Activated T-cell treated with anti-CD3 and anti-CD28 coated beads, Interleukin-2, amount 50 U/mL, for 4 hours (primary cell): Measurements from ENCODE around the gene ITGA11. TPM values are rescaled to one million over a fixed set of nuclear protein-coding genes. Genes with fewer than 3 reads are reported as not detected.

Source experiments
- ATAC-seq, 2 donors: fragments of 200-7000 bp; cut with Tn5 transposase; one replicate each; pipeline ENCODE4 v1.10.0; 2021
- DNase-seq: peaks from one replicate; pipeline ENCODE4 v3.0.0-alpha.2; 2020
- H3K27me3 Mint-ChIP-seq: one replicate; pipeline ENCODE4 v1.8.0; 2021; ENCODE audit warnings: low read depth, mixed read lengths
- H3K36me3 Mint-ChIP-seq: one replicate; pipeline ENCODE4 v1.8.0; 2022; ENCODE audit warnings: mixed read lengths; ENCODE audit not compliant: insufficient read depth
- H3K4me1 Mint-ChIP-seq: one replicate; pipeline ENCODE4 v1.8.0; 2021; ENCODE audit warnings: low read depth, mixed read lengths
- H3K4me3 Mint-ChIP-seq: one replicate; pipeline ENCODE4 v1.8.0; 2021; ENCODE audit warnings: mild to moderate bottlenecking, moderate library complexity, mixed read lengths
- H3K9me3 Mint-ChIP-seq: one replicate; pipeline ENCODE4 v1.8.0; 2021; ENCODE audit warnings: mixed read lengths
- total RNA-seq, 3 donors: library from RNA; stranded (reverse); gene quantifications; one replicate each; pipeline ENCODE4 v1.2.1, GENCODE V29; 2021

Gene ITGA11
- total RNA-seq, 3 donors from 2014 or later = 0.05 to 0.21 TPM; not detected in 1

GRCh38 chr15:68464448-68465090, 32.6 kb upstream of the ITGA11 start:
- Mint-ChIP-seq H3K4me1 (no peaks in the 10 kb centered on the region), H3K36me3 (no peaks in the 10 kb centered on the region), H3K9me3 (no peaks in the 10 kb centered on the region), H3K4me3 (no peak overlapping the region), H3K27me3 (peaks cover 2% of the 10 kb centered on the region)
- ATAC-seq (no peak), DNase-seq (no peak)

DNA sequence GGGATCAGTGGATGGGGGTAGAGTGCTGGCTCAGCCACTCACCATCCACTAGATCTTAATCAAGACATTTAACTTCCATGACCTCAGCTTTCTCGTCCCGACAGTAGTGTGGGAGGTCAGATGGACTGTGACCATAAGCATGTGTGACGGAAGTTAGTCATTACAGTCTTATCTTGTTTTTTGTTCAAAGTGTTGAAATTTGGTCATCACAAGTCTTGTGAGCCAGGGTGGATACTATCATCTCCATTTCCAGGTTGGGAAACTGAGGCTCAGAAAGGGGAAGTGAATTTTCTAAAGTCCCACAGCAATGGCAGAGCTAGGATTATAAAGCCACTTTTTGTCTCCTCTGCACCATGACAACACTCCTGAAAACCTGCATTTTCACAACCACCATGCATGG, 32.0 kb upstream of the ITGA11 start:
- DNase-seq (no peak), ATAC-seq (no peak)
- H3K36me3 Mint-ChIP-seq = no peaks in the 10 kb centered on the region
- peaks cover 2% of the 10 kb centered on the region for H3K27me3 Mint-ChIP-seq
- H3K4me3 Mint-ChIP-seq = no peak overlapping the region
- H3K9me3 Mint-ChIP-seq = no peaks in the 10 kb centered on the region
- no peaks in the 10 kb centered on the region for H3K4me1 Mint-ChIP-seq

DNA sequence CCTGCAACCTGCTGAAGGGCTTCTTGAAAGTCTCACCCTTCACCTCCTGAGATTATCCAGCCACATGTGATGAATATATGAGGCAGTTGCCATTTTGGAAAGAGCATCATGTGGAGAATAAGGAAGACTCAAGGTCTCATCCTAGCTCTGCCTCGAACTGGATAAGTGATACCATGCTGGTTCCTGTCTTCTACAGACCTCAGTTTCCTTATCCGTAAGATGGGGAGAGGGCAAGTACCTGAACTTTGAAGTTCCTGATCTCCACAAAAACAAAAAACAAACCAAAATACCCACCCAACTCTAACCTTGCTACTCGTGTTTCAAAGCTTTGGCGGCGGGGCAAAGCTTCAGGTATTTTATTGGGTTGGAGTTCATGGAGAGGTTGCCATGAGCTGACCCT, 31.5 kb upstream of the ITGA11 start:
- H3K4me3 Mint-ChIP-seq = no peak overlapping the region
- no peak for ATAC-seq
- H3K4me1 Mint-ChIP-seq = no peaks in the 10 kb centered on the region
- no peaks in the 10 kb centered on the region for H3K9me3 Mint-ChIP-seq
- H3K27me3 Mint-ChIP-seq = peaks cover 2% of the 10 kb centered on the region
- no peak for DNase-seq
- no peaks in the 10 kb centered on the region for H3K36me3 Mint-ChIP-seq

DNA sequence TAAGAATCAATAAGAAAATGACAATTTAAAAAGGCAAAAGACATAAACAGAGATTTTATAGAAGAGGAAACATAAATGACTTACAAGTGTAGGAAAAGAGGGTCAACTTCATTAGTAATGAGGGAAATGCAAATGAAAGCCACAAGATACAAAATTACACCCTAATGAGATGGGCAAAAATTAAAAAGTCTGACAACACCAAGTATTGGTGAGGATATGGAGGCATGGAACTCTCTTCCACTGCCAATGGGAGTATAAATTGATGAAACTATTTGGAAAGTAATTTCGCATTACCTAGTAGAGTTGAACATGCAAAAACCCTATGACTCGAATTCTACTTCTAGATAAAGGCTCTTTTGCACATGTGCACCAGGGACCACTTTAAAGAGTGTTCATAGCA, 28.2 kb upstream of the ITGA11 start:
- DNase-seq (no peak), ATAC-seq (no peak)
- Mint-ChIP-seq H3K9me3 (no peaks in the 10 kb centered on the region), H3K4me3 (no peak overlapping the region), H3K36me3 (no peaks in the 10 kb centered on the region), H3K27me3 (peaks cover 3% of the 10 kb centered on the region), H3K4me1 (no peaks in the 10 kb centered on the region)

DNA sequence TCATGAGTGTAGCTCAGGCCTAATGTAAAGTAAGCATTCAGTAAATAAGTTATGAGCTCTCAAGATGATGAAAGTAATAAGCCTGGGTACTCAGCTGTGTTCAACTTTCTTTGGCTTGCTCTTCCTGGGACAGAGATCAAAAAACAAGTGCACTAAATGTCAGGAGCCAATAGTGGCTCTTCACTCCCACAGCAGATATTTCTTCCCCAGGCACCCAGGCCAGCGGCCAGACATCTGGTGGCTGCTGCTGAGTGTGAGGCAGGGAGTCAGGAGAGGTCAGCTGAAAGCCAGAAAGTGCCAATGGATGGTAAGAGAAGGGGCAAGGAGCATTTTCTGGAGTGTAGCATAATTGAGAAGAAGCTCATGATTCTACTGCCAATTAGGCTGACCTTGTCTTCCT, 18.2 kb upstream of the ITGA11 start:
- H3K4me3 Mint-ChIP-seq = no peak overlapping the region
- ATAC-seq (no peak), DNase-seq (no peak)
- H3K9me3 Mint-ChIP-seq = no peaks in the 10 kb centered on the region
- H3K4me1 Mint-ChIP-seq = no peaks in the 10 kb centered on the region
- peaks cover 71% of the 10 kb centered on the region for H3K27me3 Mint-ChIP-seq
- no peaks in the 10 kb centered on the region for H3K36me3 Mint-ChIP-seq

- Mint-ChIP-seq H3K9me3 (no peaks in the 10 kb centered on the region), H3K36me3 (no peaks in the 10 kb centered on the region), H3K4me1 (no peaks in the 10 kb centered on the region)
Measured at GRCh38 chr15:68449389-68449788, 17.4 kb upstream of the ITGA11 start.

GRCh38 chr15:68447976-68448755, 16.2 kb upstream of the ITGA11 start:
- Mint-ChIP-seq H3K4me1 (no peaks in the 10 kb centered on the region), H3K27me3 (peaks cover 65% of the 10 kb centered on the region), H3K9me3 (no peaks in the 10 kb centered on the region), H3K36me3 (no peaks in the 10 kb centered on the region), H3K4me3 (no peak overlapping the region)
- DNase-seq (no peak), ATAC-seq (no peak)

More at GRCh38 chr15:68449389-68449788, 17.4 kb upstream of the ITGA11 start:
- Mint-ChIP-seq H3K4me3 (no peak overlapping the region), H3K27me3 (peaks cover 68% of the 10 kb centered on the region)
- ATAC-seq = no peak
- no peak for DNase-seq

DNA sequence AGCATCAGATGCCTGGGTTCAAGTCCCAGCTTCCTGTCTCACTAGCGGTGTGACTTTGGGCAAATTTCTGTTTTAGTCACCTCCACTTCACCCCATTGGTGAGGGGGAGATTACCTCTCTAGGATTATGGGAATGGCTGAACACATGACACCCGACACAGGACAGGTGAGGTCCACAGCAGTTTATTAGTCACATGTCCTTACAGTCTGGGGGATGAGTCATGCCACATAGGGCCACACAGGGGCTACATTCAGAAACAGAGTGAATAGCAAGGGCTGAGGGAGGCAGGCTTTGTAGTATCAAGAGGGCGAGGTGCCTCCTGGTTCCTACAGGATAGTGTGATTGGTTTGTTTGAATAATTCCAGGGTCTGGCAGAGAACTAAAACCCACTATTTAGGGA, 15.2 kb upstream of the ITGA11 start:
- DNase-seq (no peak), ATAC-seq (no peak)
- peaks cover 57% of the 10 kb centered on the region for H3K27me3 Mint-ChIP-seq
- H3K9me3 Mint-ChIP-seq = no peaks in the 10 kb centered on the region
- H3K4me3 Mint-ChIP-seq = no peak overlapping the region
- H3K36me3 Mint-ChIP-seq = no peaks in the 10 kb centered on the region
- no peaks in the 10 kb centered on the region for H3K4me1 Mint-ChIP-seq

- Mint-ChIP-seq H3K4me3 (no peak overlapping the region), H3K36me3 (no peaks in the 10 kb centered on the region), H3K9me3 (no peaks in the 10 kb centered on the region), H3K27me3 (peaks cover 53% of the 10 kb centered on the region), H3K4me1 (no peaks in the 10 kb centered on the region)
- ATAC-seq (no peak), DNase-seq (no peak)
Measured at GRCh38 chr15:68445351-68445750, 13.4 kb upstream of the ITGA11 start.

GRCh38 chr15:68444336-68444735, 12.4 kb upstream of the ITGA11 start:
- no peaks in the 10 kb centered on the region for H3K9me3 Mint-ChIP-seq
- peaks cover 51% of the 10 kb centered on the region for H3K27me3 Mint-ChIP-seq
- no peak overlapping the region for H3K4me3 Mint-ChIP-seq
- DNase-seq (no peak), ATAC-seq (no peak)
- H3K36me3 Mint-ChIP-seq = no peaks in the 10 kb centered on the region
- no peaks in the 10 kb centered on the region for H3K4me1 Mint-ChIP-seq

- H3K27me3 Mint-ChIP-seq = peaks cover 48% of the 10 kb centered on the region
- no peaks in the 10 kb centered on the region for H3K9me3 Mint-ChIP-seq
- DNase-seq = no peak
- no peaks in the 10 kb centered on the region for H3K4me1 Mint-ChIP-seq
- no peak for ATAC-seq
- H3K4me3 Mint-ChIP-seq = no peak overlapping the region
- no peaks in the 10 kb centered on the region for H3K36me3 Mint-ChIP-seq
Measured at GRCh38 chr15:68442903-68443302, 10.9 kb upstream of the ITGA11 start.

GRCh38 chr15:68442041-68442440, 10.1 kb upstream of the ITGA11 start:
- no peak for ATAC-seq
- Mint-ChIP-seq H3K4me3 (no peak overlapping the region), H3K4me1 (no peaks in the 10 kb centered on the region), H3K36me3 (no peaks in the 10 kb centered on the region), H3K27me3 (peaks cover 50% of the 10 kb centered on the region), H3K9me3 (no peaks in the 10 kb centered on the region)
- DNase-seq = no peak

DNA sequence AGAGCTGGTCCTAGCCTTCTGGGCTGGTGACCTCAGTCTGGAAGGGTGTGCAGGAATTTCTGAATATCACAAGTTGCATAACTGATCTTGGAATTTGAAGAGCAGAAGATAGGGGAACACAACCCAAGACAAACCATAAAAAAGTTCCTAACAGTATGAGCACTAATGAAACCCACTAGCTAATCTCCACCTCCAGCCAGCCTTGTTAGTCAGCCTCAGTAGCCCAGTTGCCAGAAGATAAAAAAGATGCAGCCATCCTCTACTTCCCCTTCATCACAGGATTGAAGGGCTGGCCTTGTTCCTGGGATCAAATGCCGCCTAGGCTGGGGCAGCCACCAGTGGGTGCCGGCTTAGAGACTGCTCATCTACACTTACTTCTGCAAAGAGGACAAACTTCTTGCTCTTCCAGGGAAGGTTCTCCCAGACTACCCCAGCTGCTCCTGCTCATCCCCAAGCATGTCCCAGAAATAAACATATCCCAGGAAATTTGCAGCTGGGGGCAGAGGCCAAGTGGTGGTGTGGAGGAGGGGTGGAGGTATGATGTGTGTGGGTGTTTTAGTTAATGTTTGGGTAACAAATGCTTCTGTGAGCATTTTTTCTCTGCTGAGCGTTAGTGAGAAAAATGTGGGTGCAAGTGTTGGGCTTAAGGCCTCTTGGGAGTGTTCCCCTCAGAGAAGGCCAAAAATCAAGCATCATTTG, 9.2 kb upstream of the ITGA11 start:
- H3K27me3 Mint-ChIP-seq = peaks cover 46% of the 10 kb centered on the region
- H3K4me1 Mint-ChIP-seq = no peaks in the 10 kb centered on the region
- no peaks in the 10 kb centered on the region for H3K9me3 Mint-ChIP-seq
- no peaks in the 10 kb centered on the region for H3K36me3 Mint-ChIP-seq
- ATAC-seq (no peak), DNase-seq (no peak)
- H3K4me3 Mint-ChIP-seq = no peak overlapping the region

- H3K9me3 Mint-ChIP-seq = no peaks in the 10 kb centered on the region
- H3K4me3 Mint-ChIP-seq = no peak overlapping the region
- H3K36me3 Mint-ChIP-seq = no peaks in the 10 kb centered on the region
- no peaks in the 10 kb centered on the region for H3K4me1 Mint-ChIP-seq
- peaks cover 41% of the 10 kb centered on the region for H3K27me3 Mint-ChIP-seq
- ATAC-seq (no peak), DNase-seq (no peak)
Measured at GRCh38 chr15:68440136-68440535, 8.2 kb upstream of the ITGA11 start.

DNA sequence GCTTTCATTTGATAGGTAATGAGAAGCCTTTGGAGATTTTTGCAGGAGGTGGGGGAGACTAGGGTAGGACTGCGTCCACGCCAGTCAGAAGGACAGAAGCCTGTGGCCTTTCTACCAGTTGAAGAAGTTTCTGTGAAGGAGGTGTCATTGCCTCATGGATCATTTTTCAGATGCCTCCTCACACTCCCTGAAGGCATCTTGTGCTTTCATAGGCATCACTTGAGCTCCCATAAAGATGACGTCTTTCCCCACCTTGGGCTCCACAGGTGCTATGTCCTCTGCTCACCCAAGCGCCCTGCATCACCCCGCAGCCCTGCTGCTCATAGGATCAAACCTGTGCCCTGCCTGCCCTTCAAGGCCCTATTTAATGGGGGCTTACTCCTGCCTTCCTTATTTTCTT, 7.5 kb upstream of the ITGA11 start:
- no peaks in the 10 kb centered on the region for H3K4me1 Mint-ChIP-seq
- ATAC-seq = no peak
- no peak for DNase-seq
- H3K9me3 Mint-ChIP-seq = no peaks in the 10 kb centered on the region
- no peaks in the 10 kb centered on the region for H3K36me3 Mint-ChIP-seq
- no peak overlapping the region for H3K4me3 Mint-ChIP-seq
- peaks cover 45% of the 10 kb centered on the region for H3K27me3 Mint-ChIP-seq
